ENCODE data around the gene ASPRV1. TPM values are rescaled to one million over a fixed set of nuclear protein-coding genes. Genes with fewer than 3 reads are reported as not detected.

The ASPRV1 gene
- total RNA-seq, 2 donors from 2014 or later = 2.6 to 10.3 TPM

GRCh38 chr2:69965756-69966445 lies 4.5 kb upstream of the ASPRV1 start:
- DNase-seq (ENCODE audit: low spot score) = no peak
- Histone ChIP-seq H3K4me1 (replicated peaks) (no peaks in the 10 kb centered on the region), H3K27me3 (replicated peaks; ENCODE audit: insufficient read depth) (no peaks in the 10 kb centered on the region), H3K9me3 (no peaks in the 10 kb centered on the region), H3K36me3 (no peaks in the 10 kb centered on the region), H3K27ac (no peak overlapping the region), H3K4me3 (no peak overlapping the region)
- intact Hi-C loops (cut with DNase I) = no loop called here
- 91% methylated on average over 8 of the region's 8 CpGs for WGBS
- no peak for TF ChIP-seq CTCF (IDR thresholded peaks at IDR 0.05)
- TF ChIP-seq POLR2AphosphoS5 (IDR thresholded peaks at IDR 0.05) = no peak
- no peak for TF ChIP-seq POLR2A (IDR thresholded peaks at IDR 0.05)

GRCh38 chr2:69964353-69964841 lies 3.0 kb upstream of the ASPRV1 start:
- TF ChIP-seq POLR2A (IDR thresholded peaks at IDR 0.05) = no peak
- intact Hi-C loops (cut with DNase I) = no loop called here
- 79% methylated on average over 7 of the region's 7 CpGs for WGBS
- Histone ChIP-seq H3K36me3 (no peaks in the 10 kb centered on the region), H3K4me3 (no peak overlapping the region), H3K4me1 (replicated peaks) (no peaks in the 10 kb centered on the region), H3K27me3 (replicated peaks; ENCODE audit: insufficient read depth) (no peaks in the 10 kb centered on the region), H3K9me3 (no peaks in the 10 kb centered on the region), H3K27ac (no peak overlapping the region)
- DNase-seq (ENCODE audit: low spot score) = no peak

GRCh38 chr2:69962986-69963730 lies 1.7 kb upstream of the ASPRV1 start:
- Histone ChIP-seq H3K9me3 (no peaks in the 10 kb centered on the region), H3K4me3 (no peak overlapping the region), H3K4me1 (replicated peaks) (no peaks in the 10 kb centered on the region), H3K27me3 (replicated peaks; ENCODE audit: insufficient read depth) (no peaks in the 10 kb centered on the region), H3K36me3 (no peaks in the 10 kb centered on the region), H3K27ac (no peak overlapping the region)
- WGBS = 97% methylated on average over 8 of the region's 8 CpGs
- intact Hi-C loops (cut with DNase I) = no loop called here
- no peak for DNase-seq (ENCODE audit: low spot score)
- TF ChIP-seq CTCF (IDR thresholded peaks at IDR 0.05) = no peak
- TF ChIP-seq POLR2AphosphoS5 (IDR thresholded peaks at IDR 0.05) = no peak
- no peak for TF ChIP-seq POLR2A (IDR thresholded peaks at IDR 0.05)

GRCh38 chr2:69960821-69961220 lies 610 bp downstream of the ASPRV1 start:
- WGBS = 92% methylated on average over 6 of the region's 6 CpGs
- H3K4me3 ChIP-seq = no peak overlapping the region
- no peak overlapping the region for H3K27ac ChIP-seq
- intact Hi-C loops (cut with DNase I) = no loop called here
- no peak for DNase-seq (ENCODE audit: low spot score)
- H3K4me1 ChIP-seq (replicated peaks) = no peaks in the 10 kb centered on the region
- no peaks in the 10 kb centered on the region for H3K9me3 ChIP-seq
- H3K36me3 ChIP-seq = no peaks in the 10 kb centered on the region
- TF ChIP-seq CTCF (IDR thresholded peaks at IDR 0.05) = no peak
- no peak for TF ChIP-seq POLR2AphosphoS5 (IDR thresholded peaks at IDR 0.05)
- TF ChIP-seq POLR2A (IDR thresholded peaks at IDR 0.05) = no peak
- H3K27me3 ChIP-seq (replicated peaks; ENCODE audit: insufficient read depth) = no peaks in the 10 kb centered on the region

GRCh38 chr2:69959425-69959824 lies 2.0 kb downstream of the ASPRV1 start:
- H3K27ac ChIP-seq = no peak overlapping the region
- H3K27me3 ChIP-seq (replicated peaks; ENCODE audit: insufficient read depth) = no peaks in the 10 kb centered on the region
- WGBS = 59% methylated on average over 5 of the region's 5 CpGs
- intact Hi-C loops (cut with DNase I) = no loop called here
- H3K4me3 ChIP-seq = no peak overlapping the region
- no peak for DNase-seq (ENCODE audit: low spot score)
- no peaks in the 10 kb centered on the region for H3K36me3 ChIP-seq
- no peaks in the 10 kb centered on the region for H3K9me3 ChIP-seq
- TF ChIP-seq POLR2A (IDR thresholded peaks at IDR 0.05) = no peak
- no peak for TF ChIP-seq CTCF (IDR thresholded peaks at IDR 0.05)
- no peak for TF ChIP-seq POLR2AphosphoS5 (IDR thresholded peaks at IDR 0.05)
- H3K4me1 ChIP-seq (replicated peaks) = no peaks in the 10 kb centered on the region
